PFSK-1 (cell line): Measurements from ENCODE around the gene ADAMTS15.

Source experiments
- FOXP2 ChIP-seq: optimal IDR thresholded peaks from 2 replicates; pipeline ENCODE3; 2011; ENCODE audit warnings: borderline replicate concordance, control low read depth, inconsistent platforms; ENCODE audit not compliant: insufficient read depth; ENCODE audit errors: extremely low read length, extremely low read depth
- POLR2AphosphoS5 ChIP-seq: IDR thresholded peaks from 2 replicates; pipeline ENCODE4 v1.6.1; 2012; ENCODE audit warnings: low read depth, mild to moderate bottlenecking, control low read depth, low read length, moderate library complexity

GRCh38 chr11:130480186-130480585 is 31.7 kb downstream of the ADAMTS15 start:
- TF ChIP-seq FOXP2 (no peak), POLR2AphosphoS5 (no peak)
